GM12865 (cell line): ENCODE results near the gene MVP.
"Not testable (repeated sequence)": the region's sequence is repeated elsewhere in the genome, so short reads cannot be mapped to it uniquely, and the experiment has no call there.

Source experiments
- DNase-seq: peaks from one replicate; pipeline ENCODE4 v3.0.0; 2010; ENCODE audit warnings: low read depth
- H3K4me3 ChIP-seq: 2 replicates; pipeline ENCODE4 v1.5.1; 2011; ENCODE audit warnings: mild to moderate bottlenecking, low read depth, low read length, control low read depth
- CTCF ChIP-seq: IDR thresholded peaks from 2 replicates; pipeline ENCODE4 v1.5.1; 2011; ENCODE audit warnings: low read length, control low read depth, low read depth, inconsistent platforms; ENCODE audit not compliant: insufficient read depth; ENCODE audit errors: missing control alignments

MVP gene

GRCh38 chr16:29883987-29884386, 63.7 kb downstream of the MVP start:
- no peak for TF ChIP-seq CTCF
- H3K4me3 ChIP-seq = no peak overlapping the region

GRCh38 chr16:29889372-29889771, 69.1 kb downstream of the MVP start:
- not testable (repeated sequence) for DNase-seq, H3K4me3 ChIP-seq

More at GRCh38 chr16:29883987-29884386, 63.7 kb downstream of the MVP start:
- DNase-seq = no peak

- no peak for TF ChIP-seq CTCF
- DNase-seq = no peak
- H3K4me3 ChIP-seq = no peak overlapping the region
These were observed 71.5 kb downstream of the MVP start for GRCh38 chr16:29891525-29892457.

GRCh38 chr16:29892458-29892813, 72.2 kb downstream of the MVP start:
- H3K4me3 ChIP-seq = no peak overlapping the region
- DNase-seq = no peak
- no peak for TF ChIP-seq CTCF

- no peak for DNase-seq
These were observed 73.3 kb downstream of the MVP start for GRCh38 chr16:29893553-29893952.

GRCh38 chr16:29894352-29894751, 74.1 kb downstream of the MVP start:
- H3K4me3 ChIP-seq = no peak overlapping the region
- DNase-seq = no peak
- no peak for TF ChIP-seq CTCF

More at GRCh38 chr16:29893553-29893952, 73.3 kb downstream of the MVP start:
- no peak overlapping the region for H3K4me3 ChIP-seq
- no peak for TF ChIP-seq CTCF

GRCh38 chr16:29896841-29897240, 76.6 kb downstream of the MVP start:
- DNase-seq = no peak
- no peak overlapping the region for H3K4me3 ChIP-seq
- TF ChIP-seq CTCF = no peak
